K562 (cell line): ENCODE results near the gene LAMB4. TPM values are rescaled to one million over a fixed set of nuclear protein-coding genes. Genes with fewer than 3 reads are reported as not detected.

Experiments used
- ADNP ChIP-seq: fragments of 200-800 bp; sonication (Bioruptor generic); IDR thresholded peaks from 2 replicates; pipeline ENCODE4 v1.6.1; 2016; ENCODE audit warnings: missing genetic modification characterization, missing compliant biosample characterization
- CC2D1A ChIP-seq: fragments of 450-650 bp; IDR thresholded peaks from 2 replicates; pipeline ENCODE4 v1.6.1; 2017; ENCODE audit warnings: mild to moderate bottlenecking
- EP400 ChIP-seq: fragments of 450-650 bp; IDR thresholded peaks from 2 replicates; pipeline ENCODE4 v1.6.1; 2017; ENCODE audit warnings: antibody characterized with exemption, mild to moderate bottlenecking, moderate library complexity
- RBBP5 ChIP-seq: fragments of 200-600 bp; sonication (generic); IDR thresholded peaks from 2 replicates; pipeline ENCODE4 v1.6.1; 2012; ENCODE audit warnings: borderline replicate concordance, mild to moderate bottlenecking, low read length, control low read depth, inconsistent platforms; ENCODE audit not compliant: insufficient read depth, poor library complexity, severe bottlenecking
- XRCC3 ChIP-seq: fragments of 450-650 bp; IDR thresholded peaks from 2 replicates; pipeline ENCODE4 v1.6.1; 2017; ENCODE audit warnings: mild to moderate bottlenecking, moderate library complexity
- polyA plus RNA-seq, 8 experiments: library from polyadenylated mRNA; depleted of rRNA in 4 of 8; stranded (reverse) in 5 of 8; unstranded in 3 of 8; fragments of >200 nt; fragmentation: Nextera tagmentation in 2 of 8; fragmentation: Illumina TruSeq in 1 of 8; extraction: Ambion mirVana in 2 of 8; extraction: Trizol in 1 of 8; gene quantifications; 2 replicates each; pipeline versions ENCODE4 v1.2.1 to v1.2.3, GENCODE V29; 2011 to 2014; ENCODE audit warnings: inconsistent platforms in 1 of 8, missing spikeins in 1 of 8
- total RNA-seq, 7 experiments: library from RNA; depleted of rRNA in 6 of 7; stranded (reverse); fragments of >200 nt in 6 of 7; fragmentation: Illumina TruSeq in 2 of 7; extraction: Trizol in 2 of 7; gene quantifications; 2 replicates each; pipeline versions ENCODE4 v1.2.1 to v1.2.3, GENCODE V29; 2011 to 2021; ENCODE audit warnings: low replicate concordance in 1 of 7
- TF ChIP-seq, protein P1 (sequence below), 2 experiments: fragments of 450-650 bp in 1 of 2; sonication (generic) in 1 of 2; formaldehyde crosslinking in 1 of 2; IDR thresholded peaks; 2 replicates each; pipeline versions ENCODE4 v1.7.1 to v1.9.0; 2016 to 2022; ENCODE audit warnings: inconsistent platforms in 1 of 2, mild to moderate bottlenecking in 1 of 2, missing genetic modification reagents in 1 of 2
- TF ChIP-seq, protein P2 (sequence below): fragments of 450-650 bp; IDR thresholded peaks from 2 replicates; pipeline ENCODE4 v1.6.1; 2017; ENCODE audit warnings: antibody characterized with exemption, mild to moderate bottlenecking
- TF ChIP-seq, protein P3 (sequence below): fragments of 450-650 bp; IDR thresholded peaks from 2 replicates; pipeline ENCODE4 v1.6.1; 2016; ENCODE audit warnings: antibody characterized with exemption

The LAMB4 gene
- total and polyA plus RNA-seq, 9 of the 15 experiments (the other 6 are each of a cell fraction or from before 2014, with no cell fraction given) = 0.06 to 0.13 (median 0.07) TPM; not detected in 6

DNA sequence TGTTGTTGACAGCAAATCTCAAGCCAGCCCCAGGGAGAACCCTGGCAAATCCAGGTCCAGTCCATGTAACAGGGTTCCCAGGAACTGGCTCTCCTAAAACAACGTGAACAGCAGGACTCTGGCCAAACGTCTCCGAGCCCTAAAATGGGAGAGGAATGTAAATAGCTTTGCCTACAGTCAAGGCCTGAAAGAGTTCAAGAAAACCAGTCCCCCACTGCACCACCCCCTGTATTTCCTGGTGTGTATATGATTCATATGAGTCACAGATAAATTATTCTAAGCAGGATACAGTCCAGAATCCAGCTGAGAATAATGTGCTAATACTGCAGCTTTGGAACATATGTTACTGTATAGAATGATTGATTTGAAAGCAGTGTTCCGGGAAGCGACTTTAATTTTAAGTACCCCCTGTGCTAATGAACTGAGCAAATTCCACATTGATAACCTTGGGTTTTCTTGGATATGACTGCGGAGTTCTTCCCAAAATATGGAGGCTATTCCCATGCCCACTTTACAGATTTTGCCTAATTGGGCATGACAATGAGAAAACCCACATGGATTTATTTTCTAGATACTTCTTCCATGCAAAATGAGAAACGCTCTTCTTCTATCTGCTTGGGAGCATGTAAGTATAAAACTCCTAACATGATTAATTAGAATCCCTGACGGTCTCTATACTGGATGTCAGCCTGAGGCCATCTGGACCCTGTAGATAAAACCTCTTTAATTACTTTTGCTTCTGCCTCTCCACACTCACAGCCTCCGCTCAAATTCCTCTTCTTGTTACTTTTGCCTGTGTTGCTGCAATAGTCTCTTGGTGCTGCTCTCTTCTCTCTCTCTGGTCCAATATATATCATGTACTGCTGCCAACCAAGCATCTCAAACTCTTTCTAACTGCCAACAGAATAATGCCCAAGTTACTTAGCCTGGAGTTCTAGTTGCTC lies 50.2 kb downstream of the LAMB4 start (continued):
- TF ChIP-seq, protein P1, sequence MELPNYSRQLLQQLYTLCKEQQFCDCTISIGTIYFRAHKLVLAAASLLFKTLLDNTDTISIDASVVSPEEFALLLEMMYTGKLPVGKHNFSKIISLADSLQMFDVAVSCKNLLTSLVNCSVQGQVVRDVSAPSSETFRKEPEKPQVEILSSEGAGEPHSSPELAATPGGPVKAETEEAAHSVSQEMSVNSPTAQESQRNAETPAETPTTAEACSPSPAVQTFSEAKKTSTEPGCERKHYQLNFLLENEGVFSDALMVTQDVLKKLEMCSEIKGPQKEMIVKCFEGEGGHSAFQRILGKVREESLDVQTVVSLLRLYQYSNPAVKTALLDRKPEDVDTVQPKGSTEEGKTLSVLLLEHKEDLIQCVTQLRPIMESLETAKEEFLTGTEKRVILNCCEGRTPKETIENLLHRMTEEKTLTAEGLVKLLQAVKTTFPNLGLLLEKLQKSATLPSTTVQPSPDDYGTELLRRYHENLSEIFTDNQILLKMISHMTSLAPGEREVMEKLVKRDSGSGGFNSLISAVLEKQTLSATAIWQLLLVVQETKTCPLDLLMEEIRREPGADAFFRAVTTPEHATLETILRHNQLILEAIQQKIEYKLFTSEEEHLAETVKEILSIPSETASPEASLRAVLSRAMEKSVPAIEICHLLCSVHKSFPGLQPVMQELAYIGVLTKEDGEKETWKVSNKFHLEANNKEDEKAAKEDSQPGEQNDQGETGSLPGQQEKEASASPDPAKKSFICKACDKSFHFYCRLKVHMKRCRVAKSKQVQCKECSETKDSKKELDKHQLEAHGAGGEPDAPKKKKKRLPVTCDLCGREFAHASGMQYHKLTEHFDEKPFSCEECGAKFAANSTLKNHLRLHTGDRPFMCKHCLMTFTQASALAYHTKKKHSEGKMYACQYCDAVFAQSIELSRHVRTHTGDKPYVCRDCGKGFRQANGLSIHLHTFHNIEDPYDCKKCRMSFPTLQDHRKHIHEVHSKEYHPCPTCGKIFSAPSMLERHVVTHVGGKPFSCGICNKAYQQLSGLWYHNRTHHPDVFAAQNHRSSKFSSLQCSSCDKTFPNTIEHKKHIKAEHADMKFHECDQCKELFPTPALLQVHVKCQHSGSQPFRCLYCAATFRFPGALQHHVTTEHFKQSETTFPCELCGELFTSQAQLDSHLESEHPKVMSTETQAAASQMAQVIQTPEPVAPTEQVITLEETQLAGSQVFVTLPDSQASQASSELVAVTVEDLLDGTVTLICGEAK (IDR thresholded peaks at IDR 0.05) = peak; percentile 17; the same call in 1 of the 2 replicates
- TF ChIP-seq, protein P1 (CRISPR knock-in tag; IDR thresholded peaks at IDR 0.05) = no peak
- TF ChIP-seq CC2D1A (peak; percentile 60; the same call in 1 of the 2 replicates), XRCC3 (no peak), ADNP (no peak; the same call in 1 of the 2 replicates), RBBP5 (peak; percentile 21), EP400 (0 out of 2 replicates have a peak, but pooled peaks have one; percentile 31)
- TF ChIP-seq, protein P2, sequence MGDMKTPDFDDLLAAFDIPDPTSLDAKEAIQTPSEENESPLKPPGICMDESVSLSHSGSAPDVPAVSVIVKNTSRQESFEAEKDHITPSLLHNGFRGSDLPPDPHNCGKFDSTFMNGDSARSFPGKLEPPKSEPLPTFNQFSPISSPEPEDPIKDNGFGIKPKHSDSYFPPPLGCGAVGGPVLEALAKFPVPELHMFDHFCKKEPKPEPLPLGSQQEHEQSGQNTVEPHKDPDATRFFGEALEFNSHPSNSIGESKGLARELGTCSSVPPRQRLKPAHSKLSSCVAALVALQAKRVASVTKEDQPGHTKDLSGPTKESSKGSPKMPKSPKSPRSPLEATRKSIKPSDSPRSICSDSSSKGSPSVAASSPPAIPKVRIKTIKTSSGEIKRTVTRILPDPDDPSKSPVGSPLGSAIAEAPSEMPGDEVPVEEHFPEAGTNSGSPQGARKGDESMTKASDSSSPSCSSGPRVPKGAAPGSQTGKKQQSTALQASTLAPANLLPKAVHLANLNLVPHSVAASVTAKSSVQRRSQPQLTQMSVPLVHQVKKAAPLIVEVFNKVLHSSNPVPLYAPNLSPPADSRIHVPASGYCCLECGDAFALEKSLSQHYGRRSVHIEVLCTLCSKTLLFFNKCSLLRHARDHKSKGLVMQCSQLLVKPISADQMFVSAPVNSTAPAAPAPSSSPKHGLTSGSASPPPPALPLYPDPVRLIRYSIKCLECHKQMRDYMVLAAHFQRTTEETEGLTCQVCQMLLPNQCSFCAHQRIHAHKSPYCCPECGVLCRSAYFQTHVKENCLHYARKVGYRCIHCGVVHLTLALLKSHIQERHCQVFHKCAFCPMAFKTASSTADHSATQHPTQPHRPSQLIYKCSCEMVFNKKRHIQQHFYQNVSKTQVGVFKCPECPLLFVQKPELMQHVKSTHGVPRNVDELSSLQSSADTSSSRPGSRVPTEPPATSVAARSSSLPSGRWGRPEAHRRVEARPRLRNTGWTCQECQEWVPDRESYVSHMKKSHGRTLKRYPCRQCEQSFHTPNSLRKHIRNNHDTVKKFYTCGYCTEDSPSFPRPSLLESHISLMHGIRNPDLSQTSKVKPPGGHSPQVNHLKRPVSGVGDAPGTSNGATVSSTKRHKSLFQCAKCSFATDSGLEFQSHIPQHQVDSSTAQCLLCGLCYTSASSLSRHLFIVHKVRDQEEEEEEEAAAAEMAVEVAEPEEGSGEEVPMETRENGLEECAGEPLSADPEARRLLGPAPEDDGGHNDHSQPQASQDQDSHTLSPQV = 0 out of 2 replicates have a peak, but pooled peaks have one; percentile 12
- TF ChIP-seq, protein P3, sequence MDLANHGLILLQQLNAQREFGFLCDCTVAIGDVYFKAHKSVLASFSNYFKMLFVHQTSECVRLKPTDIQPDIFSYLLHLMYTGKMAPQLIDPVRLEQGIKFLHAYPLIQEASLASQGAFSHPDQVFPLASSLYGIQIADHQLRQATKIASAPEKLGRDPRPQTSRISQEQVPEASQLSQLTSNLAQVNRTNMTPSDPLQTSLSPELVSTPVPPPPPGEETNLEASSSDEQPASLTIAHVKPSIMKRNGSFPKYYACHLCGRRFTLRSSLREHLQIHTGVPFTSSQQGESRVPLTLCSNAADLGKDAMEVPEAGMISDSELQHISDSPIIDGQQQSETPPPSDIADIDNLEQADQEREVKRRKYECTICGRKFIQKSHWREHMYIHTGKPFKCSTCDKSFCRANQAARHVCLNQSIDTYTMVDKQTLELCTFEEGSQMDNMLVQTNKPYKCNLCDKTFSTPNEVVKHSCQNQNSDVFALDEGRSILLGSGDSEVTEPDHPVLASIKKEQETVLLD = peak; percentile 63; the same call in 1 of the 2 replicates
